GM18502 (cell line): ENCODE data around the gene MCAT.
"Not testable (repeated sequence)": the region's sequence is repeated elsewhere in the genome, so short reads cannot be mapped to it uniquely, and the experiment has no call there.

Source experiments
- ATAC-seq: cut with Tn5 transposase; IDR thresholded peaks from one replicate; pipeline ENCODE4 v1.9.1; 2021; ENCODE audit warnings: mild to moderate bottlenecking; ENCODE audit not compliant: unreplicated experiment, poor library complexity

MCAT gene

DNA sequence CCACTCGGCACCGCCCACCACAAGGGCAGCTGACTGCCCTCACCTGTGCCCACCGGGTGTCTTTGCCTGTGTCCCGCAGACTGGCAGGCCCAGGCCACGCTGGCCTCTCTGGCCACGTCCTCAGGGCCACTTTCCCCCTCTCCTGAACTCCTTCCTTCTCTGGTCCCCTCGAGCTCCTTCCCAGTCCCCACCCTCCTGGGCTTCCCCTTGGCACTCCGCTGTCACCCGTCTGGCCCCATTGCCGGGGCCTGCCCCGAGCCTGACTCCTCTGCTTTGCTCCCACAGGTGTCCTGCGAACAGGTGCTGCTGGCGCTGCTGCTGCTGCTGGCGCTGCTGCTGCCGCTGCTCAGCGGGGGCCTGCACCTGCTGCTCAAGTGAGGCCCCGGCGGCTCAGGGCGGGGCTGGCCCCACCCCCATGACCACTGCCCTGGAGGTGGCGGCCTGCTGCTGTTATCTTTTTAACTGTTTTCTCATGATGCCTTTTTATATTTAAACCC lies 14.2 kb downstream of the MCAT start:
- no peak for ATAC-seq

DNA sequence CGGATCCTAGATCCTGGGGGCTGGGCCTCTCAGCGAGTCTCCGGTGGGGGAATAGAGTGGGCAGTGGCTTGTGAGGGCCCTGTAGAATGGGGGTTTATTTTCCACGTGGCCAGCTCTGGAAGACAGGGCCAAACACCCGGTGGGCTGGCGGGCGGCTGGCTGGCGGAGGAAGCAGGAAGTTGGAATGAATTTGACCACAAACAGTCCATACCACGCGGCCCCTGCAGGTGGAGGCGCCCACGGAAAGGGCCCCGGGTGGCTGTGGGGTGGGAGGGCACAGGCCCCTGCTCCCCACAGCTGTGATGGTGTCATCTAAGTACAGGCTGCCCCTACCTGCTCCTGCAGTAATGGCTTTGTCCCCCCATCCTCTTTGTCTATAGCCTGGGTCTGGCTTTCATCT lies 15.1 kb downstream of the MCAT start:
- ATAC-seq = no peak

DNA sequence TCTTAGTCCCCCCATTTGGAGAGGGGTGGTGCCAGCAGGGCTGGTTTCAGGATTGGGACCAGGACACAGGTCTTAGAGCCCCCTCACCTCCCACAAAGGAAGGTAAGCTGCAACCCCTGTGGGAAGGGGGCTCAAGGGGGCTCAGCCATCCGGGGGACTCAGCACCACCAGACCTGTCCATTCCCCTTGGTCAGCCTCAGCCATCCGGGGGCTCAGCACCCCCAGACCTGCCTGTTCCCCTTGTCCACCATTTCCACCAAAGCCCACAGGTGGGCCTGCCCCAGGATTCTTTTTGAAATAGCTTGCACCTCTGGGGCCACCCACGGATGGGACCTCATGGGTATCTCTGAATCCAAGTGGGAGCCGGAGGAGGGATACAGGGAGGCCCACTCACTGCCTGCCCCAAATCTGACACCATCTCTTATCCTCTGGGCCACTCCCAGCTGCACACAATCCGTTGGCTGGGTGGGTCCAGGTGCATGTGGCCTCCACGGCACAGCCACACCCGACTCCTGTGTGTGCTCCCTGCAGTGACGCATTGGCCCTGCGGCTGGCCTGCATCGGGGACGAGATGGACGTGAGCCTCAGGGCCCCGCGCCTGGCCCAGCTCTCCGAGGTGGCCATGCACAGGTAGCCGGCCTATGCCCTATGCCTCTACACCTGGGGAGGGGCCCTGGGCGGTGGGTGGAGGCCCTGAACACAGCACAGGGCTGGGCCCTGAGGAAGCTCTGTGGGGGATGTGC lies 15.9 kb downstream of the MCAT start:
- no peak for ATAC-seq

DNA sequence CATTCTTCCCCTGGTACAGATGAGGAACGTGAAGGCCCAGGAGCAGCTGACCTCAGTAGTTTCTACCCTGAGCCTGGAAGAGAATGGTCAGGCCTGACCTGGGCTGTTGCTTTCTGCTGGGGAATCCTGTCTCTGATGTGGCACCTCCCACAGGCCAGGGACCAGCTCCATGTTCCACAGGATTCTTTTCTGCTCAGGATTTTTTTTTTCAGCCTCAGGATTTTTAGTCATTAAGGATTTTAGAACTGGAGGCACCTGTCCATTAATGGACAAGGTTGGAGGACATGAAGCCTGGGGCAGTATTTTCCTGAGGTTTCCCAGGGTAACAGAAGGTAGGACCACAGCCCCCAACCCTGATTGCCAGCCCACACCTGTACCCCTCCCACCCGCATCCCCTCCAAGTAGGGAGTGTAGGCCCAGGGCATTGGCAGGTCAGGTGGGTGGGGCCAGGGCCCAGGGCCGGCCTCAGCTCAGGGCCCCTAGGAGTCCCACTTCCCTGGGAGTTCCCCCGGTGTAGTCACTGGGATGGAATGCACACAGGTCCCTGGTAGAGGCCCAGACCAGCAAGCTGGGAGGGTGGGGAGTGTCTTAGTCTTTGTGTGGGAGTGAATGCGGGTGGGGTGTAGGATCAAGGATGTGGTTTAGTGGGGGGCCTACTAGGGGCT lies 16.6 kb downstream of the MCAT start:
- no peak for ATAC-seq

DNA sequence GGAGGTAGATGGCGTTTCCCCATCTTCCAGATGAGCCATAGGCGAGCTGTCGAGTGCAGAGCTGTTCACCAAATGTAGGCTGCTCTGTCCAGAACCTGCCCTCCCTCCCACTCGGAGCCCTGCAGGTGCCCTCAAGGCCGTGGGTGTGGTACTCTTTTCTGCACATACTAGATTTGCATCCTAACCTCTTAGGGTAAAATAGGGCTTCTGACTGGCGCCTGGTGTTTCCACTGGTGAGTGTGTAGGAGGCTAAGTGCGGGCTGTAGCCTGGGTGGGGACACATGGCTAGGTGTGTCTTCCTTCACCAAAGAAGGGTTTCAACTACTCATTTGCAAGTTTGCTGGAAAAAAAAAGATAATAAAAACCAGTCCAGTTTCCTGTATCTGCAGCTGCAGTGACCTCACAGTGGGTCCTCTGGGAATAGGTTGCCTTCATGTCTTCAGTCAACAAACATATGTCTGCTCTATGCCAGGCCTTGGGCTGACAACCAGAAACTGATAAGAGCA lies 24.2 kb downstream of the MCAT start:
- no peak for ATAC-seq

DNA sequence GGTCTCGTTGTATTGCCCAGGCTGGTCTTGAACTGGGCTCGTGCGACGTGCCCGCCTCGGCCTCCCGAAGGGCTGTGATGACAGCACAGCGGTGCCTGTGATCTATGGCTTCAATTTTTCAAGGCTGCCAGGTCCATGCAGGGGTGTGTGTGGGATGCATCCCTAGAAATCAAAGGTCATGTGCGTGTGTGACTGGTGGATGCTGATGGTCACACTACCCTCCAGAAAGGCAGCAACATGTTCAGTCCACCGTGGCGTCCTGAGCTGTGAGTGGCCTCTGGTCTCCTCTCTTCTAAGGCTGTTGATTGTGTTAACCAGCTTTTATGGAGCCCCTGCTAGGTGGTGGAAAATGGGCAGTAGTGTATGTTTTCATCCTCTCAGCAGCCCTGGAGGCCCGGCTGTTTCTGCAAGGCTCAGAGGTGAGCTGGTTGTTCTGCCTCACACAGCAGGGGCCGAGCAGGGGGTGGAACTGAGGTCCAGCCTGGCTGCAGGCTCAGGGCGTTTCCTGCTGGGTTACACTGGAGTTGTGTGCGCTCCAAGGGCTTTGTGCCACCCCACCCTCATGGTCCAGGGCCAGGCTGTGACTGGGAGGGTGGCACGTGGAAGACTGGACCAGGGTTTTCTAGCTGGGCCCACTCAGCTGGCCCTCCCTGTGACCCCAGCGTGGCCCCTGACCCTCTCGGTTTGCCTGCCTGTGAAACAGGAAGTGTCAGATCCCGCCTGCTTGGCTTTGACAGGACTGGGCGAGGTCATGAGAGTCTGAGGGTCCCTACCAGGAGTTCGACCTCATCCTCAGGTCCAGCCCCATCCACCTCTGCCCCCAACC lies 25.0 kb downstream of the MCAT start:
- no peak for ATAC-seq

DNA sequence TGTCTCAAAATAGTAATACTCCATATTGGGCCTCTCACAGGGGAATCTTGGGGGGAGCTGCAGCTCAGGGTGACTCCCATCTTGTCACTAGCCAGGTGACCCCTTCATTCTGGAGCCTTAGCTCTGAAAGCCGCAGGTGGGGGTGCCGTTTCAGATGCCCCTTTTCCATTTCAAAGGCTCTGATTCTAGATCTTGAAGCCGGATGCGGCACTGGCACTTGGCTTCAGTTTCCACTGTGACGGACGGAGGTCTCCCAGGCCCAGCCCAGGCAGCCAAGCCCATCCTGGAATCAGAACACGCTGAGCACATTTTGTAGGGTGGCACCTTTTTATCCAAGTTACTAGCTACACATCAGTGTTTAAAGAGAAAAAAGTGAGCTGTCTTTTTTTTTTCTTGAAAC lies 26.3 kb downstream of the MCAT start:
- no peak for ATAC-seq

DNA sequence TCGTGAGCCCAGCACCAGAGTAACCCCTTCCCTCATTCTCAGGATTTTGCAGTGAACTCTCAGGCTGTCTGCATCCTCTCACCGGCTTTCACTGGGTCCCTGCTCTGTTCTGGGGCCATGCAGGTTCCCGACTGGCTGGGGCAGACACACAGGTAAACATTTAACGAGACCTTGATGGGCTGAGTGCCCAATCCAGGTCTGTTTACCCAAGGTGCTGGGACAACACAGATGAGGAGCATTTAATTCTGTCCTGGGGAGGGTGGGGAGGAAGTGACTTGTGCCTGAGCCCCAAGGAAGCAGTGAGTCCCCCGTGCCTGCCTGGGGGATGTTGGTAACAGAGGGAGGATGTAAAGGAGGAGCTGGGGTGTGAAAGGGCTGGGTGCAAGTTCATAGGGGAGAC lies 28.2 kb downstream of the MCAT start:
- ATAC-seq = no peak

DNA sequence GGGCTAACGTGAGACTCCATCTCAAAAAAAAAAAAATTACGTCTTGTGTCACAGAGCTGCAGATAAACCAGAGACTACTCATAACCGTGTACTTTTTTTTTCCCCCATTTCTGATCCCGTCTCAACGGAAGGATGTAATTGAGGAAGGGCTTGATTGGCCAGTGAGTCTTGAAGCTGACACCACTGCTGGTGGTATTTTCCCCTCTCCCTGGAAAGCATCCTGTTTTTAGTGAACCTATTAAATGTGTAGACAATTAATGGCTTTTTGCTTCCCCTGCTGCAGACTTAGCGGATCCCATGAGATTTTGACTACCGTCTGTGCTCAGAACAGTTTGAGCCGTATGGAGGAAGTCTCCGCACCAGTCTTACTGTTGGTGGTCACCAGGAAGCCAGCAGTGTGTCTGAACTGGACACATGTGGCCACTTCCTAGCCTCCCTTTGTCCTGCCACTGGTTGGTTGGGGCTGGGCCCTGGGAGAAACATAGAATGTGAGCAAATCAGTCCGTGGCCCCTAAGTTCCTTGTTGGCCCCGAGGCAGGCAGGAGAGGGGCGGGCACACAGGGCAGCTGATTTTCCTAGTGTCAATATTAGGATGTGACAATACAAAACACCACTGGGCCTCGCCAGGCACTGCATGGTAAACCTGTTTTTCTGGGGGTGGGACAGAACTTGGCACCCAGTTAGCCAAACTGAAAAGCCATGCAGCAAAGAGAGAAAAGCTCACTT lies 29.5 kb downstream of the MCAT start:
- no peak for ATAC-seq

DNA sequence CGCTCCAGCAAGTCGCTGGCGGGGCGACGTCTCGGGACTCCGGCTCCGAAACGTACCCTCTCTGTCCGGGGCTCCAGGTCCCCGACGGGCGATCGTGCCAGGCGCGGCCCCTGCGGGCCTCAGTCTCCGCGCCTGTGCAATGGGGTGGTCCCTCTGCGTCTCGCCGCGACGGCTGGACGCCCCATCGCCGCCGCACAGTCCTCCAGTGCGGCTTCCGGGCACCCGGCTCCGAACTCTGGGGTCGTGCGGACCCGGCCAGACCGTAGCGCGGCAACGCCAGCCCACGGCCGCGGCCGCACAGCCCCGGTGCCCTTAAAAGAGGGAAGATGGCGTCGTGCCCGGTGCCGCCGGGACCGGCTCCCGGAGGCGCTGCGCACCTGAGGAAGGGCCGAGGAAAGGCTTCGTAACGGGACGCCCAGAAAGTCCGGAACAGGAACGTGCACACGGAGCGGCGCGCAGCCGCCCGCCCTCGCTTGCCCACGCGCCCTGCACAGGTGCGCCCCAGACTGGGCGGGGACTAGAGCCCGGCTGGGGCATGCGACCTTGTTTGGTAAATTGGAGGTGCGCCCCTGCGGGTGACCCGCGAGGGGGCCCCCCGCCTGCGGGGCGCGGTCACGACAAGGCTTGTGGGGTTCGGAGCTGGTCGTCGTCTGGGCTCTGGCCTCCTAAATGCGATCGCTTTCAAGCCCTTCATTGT lies 32.1 kb downstream of the MCAT start:
- no peak for ATAC-seq

DNA sequence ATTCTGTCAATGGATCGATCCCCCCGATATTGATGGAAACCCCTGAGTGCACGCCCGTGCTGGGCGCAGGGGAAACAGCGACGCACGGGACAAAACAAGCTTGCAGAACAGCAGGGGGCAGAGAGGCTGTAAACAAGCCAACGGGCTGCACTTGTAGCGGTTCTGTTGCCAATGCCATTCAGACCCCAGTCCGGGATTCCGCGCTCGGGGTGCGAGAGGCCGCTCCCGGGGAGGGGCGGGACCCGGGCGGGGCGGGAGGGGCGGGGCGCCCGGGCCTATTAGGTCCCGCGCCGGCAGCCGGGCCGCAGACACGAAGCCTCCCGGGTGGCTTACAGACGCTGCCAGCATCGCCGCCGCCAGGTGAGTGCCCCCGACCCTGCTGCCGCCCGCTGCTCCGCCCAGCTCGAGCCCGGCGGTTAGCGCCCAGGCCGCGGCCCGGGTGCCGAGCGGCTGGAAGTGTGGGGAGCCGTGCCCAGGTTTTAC lies 32.7 kb downstream of the MCAT start, which contains the start of gene BIK:
Gene BIK (plus strand): TSS at position 307 of the 483 bp plus-strand sequence. CDS start 13,273 bp downstream, outside the sequence.
- ATAC-seq = no peak

DNA sequence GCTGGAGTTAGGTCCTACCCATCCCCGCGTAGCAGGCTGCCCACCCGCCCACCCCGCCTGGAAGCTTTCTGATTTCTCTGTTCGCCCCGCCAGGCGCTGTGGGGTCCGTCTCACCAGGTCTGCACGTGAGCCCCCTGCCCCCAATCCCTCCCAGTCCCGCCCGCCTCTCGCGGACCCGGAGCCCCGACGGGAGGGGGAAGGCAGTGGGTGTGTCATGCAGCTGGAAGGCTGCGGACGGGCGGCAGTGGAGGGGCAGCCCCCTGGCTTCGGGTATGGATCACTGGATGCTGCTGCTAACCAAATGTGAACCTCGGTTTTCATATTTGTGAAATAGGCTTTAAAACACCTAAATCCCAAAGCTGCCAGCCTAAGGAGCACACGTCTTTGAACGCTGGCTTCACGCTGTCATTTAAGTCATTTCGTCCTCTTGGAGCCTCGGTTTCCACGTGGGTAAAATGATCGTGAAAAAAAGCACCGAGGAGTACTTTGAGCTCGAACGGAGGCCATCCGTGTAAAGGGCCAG lies 33.2 kb downstream of the MCAT start:
- no peak for ATAC-seq

DNA sequence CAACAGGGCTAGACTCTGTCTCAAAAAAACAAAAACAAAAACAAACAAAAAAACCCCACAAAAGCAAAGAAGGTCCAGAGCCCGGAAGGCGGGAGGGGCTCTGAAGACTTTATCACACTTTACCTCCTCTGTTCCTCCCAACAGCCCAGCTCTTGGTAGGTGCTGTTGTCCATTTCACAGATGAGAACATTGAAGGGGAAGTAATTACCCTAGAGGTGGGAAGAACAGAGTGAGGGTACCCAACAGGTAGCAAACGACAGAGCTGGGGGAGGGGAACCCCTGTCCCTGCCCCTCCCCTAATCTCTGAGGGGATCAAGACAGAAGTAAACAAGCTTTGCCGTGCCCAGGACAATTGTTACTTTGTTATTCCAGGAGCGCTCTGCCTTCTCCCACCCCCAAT lies 33.7 kb downstream of the MCAT start:
- no peak for ATAC-seq

DNA sequence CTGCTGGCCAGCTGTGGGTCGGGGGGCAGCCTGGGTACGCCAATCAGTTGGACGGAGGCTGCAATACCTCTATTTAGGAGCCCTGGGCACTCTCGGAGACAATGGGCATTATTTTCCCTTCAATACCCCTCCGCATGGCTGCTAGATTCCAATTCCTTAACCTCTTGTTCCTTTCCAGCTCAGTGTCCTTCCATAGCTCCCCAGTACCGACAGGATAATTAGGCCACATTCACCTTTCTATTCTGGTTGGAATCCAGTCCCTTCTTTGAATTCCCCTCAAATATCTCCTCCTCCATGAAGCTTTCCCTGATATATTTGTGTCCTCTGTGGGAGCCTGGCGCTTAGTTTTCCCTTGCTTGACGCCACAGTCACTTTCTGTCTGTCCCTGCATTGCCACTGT lies 36.9 kb downstream of the MCAT start:
- no peak for ATAC-seq

DNA sequence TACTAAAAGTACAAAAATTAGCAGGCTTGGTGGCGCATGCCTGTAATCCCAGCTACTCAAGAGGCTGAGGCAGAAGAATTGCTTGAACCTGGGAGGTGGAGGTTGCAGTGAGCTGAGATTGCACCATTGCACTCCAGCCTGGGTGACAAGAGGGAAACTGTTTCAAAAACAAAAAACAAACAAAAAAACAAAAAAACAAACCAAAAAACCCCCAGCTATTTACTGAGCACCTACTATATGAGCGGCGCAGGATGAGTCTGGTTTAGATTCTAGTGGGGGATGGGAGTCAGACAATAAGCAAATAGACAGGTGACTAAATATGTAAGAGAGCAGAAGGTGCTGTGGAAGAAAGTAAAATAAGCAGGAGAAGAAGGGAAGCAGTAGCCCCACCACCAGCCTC lies 38.2 kb downstream of the MCAT start:
- ATAC-seq = not testable (repeated sequence)

DNA sequence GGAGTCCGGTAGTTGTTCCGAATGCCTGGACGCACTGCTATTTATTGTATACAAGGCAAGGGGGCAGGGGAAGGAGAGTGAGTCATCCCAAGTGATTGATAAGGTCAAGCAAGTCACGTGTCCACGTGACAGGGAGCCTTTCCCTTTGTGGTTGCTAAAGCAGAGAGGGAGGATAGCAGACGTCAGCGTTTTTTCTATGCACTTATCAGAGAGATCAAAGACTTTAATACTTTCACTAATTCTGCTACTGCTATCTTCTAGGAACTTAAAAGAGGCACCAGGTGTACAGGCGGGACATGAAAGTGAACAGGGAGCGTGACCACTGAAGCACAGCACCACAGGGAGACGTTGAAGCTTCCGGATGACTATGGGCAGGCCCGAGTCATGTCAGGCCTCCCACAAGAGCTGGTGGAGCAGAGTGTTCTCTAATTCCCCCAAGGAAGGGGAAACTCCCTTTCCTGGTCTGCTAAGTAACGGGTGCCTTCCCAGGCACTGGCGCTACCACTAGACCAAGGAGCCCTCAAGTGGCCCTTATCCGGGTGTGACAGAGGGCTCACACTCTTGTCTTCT lies 39.1 kb downstream of the MCAT start:
- ATAC-seq = not testable (repeated sequence)

DNA sequence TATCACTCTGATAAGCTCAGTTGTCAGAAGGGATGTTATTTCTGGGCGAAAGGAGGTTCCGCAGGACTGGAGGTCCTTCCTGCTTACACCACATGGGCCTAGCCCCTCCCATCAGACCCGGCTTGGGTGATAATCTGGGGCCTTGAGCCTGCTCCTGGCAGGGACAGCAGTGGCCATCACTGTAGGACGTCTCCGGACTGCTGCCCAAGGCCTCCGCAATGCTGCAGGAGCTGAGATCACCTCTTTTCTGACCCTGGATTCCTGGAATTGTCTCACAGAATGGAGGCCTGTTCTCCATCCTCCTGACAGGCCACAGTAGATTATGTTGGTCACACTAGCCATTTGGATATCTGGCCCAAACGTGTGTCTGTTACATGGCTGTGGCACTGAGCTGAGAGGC lies 41.9 kb downstream of the MCAT start:
- no peak for ATAC-seq

DNA sequence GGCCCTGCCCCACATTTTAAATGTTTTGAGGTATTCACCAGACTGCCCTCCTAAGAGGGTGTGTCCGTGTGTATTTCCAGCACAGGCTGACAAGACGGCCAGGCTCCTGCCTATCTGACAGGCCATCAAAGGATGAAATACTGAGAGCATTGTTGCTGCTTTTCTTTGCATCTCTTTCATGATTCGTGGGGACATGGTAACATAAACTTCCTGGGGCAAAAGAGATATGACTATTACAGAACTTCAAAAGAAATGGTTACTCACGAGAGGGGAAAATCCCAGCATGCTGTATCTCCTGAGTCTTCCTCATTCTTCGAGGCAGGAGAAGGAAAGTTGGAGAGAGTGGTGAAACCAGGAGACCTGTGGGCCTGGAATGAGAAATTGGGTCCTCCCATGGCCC lies 43.0 kb downstream of the MCAT start:
- ATAC-seq = no peak

DNA sequence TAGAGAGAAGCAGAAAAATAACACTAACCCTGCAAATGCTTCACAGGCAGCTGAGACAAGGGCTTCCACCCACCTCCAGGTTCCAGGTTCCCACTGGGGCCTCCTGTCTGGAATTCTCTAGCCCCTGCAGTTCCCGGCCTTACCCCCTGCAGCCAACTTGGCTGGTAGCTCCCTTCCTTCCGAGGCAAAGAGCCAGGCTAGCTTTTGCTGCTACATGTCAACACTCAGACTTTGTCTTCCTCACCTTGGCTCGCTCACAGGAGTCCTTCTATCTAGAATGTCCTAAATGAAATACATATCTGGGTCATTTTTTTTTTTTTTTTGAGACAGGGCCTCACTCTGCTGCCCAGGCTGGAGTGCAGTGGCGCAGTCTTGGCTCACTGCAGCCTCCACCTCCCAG lies 44.1 kb downstream of the MCAT start:
- no peak for ATAC-seq
